Measurements from ENCODE around the gene MASP2.

MASP2 gene

GRCh38 chr1:11068600-11069473, 21.8 kb upstream of the MASP2 start:
- H3K79me2 ChIP-seq (ENCODE audit: insufficient read depth, low read length) = no peaks in the 10 kb centered on the region
- TF ChIP-seq EZH2phosphoT487 (IDR thresholded peaks at IDR 0.05; ENCODE audit: borderline replicate concordance) = no peak
- TF ChIP-seq, protein P1, sequence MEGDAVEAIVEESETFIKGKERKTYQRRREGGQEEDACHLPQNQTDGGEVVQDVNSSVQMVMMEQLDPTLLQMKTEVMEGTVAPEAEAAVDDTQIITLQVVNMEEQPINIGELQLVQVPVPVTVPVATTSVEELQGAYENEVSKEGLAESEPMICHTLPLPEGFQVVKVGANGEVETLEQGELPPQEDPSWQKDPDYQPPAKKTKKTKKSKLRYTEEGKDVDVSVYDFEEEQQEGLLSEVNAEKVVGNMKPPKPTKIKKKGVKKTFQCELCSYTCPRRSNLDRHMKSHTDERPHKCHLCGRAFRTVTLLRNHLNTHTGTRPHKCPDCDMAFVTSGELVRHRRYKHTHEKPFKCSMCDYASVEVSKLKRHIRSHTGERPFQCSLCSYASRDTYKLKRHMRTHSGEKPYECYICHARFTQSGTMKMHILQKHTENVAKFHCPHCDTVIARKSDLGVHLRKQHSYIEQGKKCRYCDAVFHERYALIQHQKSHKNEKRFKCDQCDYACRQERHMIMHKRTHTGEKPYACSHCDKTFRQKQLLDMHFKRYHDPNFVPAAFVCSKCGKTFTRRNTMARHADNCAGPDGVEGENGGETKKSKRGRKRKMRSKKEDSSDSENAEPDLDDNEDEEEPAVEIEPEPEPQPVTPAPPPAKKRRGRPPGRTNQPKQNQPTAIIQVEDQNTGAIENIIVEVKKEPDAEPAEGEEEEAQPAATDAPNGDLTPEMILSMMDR (conservative IDR thresholded peaks at IDR 0.05; ENCODE audit: low read length) = no peak
- no peak overlapping the region for H2AFZ ChIP-seq (ENCODE audit: low read length)
- H3K9me3 ChIP-seq (ENCODE audit: insufficient read depth, low read depth, low read length) = no peaks in the 10 kb centered on the region
- H3K4me2 ChIP-seq (ENCODE audit: low read depth, low read length, poor library complexity, severe bottlenecking) = peak overlapping the region; percentile 88
- H3K36me3 ChIP-seq (ENCODE audit: insufficient read depth, low read length) = peaks cover 73% of the 10 kb centered on the region; the same call in 1 of the 2 replicates
- H3K4me3 ChIP-seq (ENCODE audit: low read length, poor library complexity, severe bottlenecking) = peak overlapping the region; percentile 60
- H3K9ac ChIP-seq (ENCODE audit: low read depth, low read length, poor library complexity, severe bottlenecking) = peak overlapping the region; percentile 65
- H3K27me3 ChIP-seq (ENCODE audit: insufficient read depth, low read length, poor library complexity, severe bottlenecking) = no peaks in the 10 kb centered on the region
- H3K4me1 ChIP-seq (ENCODE audit: insufficient read depth, low read length, poor library complexity, severe bottlenecking) = peaks cover 20% of the 10 kb centered on the region
- no peaks in the 10 kb centered on the region for H3K9me2 ChIP-seq (replicated peaks; ENCODE audit: low read depth, low read length)
- 0 out of 2 replicates have a peak, but pooled peaks cover 2% of the 10 kb centered on the region for H3F3A ChIP-seq (ENCODE audit: low read depth)
- H4K20me1 ChIP-seq (ENCODE audit: insufficient read depth, low read length, poor library complexity, severe bottlenecking) = no peaks in the 10 kb centered on the region

DNA sequence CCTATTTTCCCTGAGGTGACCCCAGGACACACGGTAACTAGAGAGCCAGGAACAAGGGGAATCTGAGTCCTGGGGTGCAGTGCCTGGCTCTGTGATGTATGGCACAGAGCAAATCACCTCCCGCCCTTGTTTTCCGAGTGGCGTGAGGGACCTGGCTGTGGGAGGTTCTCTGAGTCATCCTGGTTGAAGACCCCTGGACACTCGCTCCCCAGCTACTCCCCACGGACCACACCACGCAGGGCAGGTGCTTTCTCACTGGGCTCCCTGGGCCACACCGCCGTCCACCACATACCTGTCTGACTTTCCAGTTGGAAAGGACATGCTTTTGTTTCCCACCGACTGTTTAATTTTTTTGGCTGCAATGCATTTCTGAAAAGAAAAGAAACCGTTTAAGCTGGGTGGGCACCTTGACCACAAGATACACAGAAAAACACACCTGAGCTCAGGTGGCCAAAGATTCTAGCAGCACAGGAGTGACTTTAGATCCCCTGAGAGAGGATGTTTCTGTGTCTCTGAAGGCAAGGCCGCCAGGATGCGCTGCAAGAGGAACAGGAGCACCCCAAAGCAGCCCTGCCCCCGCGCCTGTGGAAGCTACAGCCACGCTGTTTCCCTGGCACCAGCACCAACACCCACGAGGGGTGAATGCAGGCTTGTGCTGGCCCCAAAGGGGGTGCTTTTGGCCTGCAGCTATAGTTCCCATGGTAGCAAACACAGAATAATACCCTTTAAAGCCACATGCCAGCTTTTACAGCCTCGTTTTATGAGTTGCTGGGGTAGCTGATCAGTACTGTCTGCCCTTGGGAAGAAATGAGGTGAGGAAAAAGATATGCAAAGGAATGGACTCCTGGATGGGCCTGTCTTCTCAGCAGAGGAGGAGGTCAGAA, 20.9 kb upstream of the MASP2 start:
- H3K36me3 ChIP-seq (ENCODE audit: insufficient read depth, low read length) = peaks cover 65% of the 10 kb centered on the region; the same call in 1 of the 2 replicates
- peaks cover 25% of the 10 kb centered on the region for H3K4me1 ChIP-seq (ENCODE audit: insufficient read depth, low read length, poor library complexity, severe bottlenecking)
- TF ChIP-seq EZH2phosphoT487 (IDR thresholded peaks at IDR 0.05; ENCODE audit: borderline replicate concordance) = no peak
- TF ChIP-seq, protein P1 (conservative IDR thresholded peaks at IDR 0.05; ENCODE audit: low read length) = no peak
- H3K9ac ChIP-seq (ENCODE audit: low read depth, low read length, poor library complexity, severe bottlenecking) = peak overlapping the region; percentile 65
- no peaks in the 10 kb centered on the region for H3K27me3 ChIP-seq (ENCODE audit: insufficient read depth, low read length, poor library complexity, severe bottlenecking)
- no peak overlapping the region for H2AFZ ChIP-seq (ENCODE audit: low read length)
- H3K4me3 ChIP-seq (ENCODE audit: low read length, poor library complexity, severe bottlenecking) = no peak overlapping the region
- no peaks in the 10 kb centered on the region for H4K20me1 ChIP-seq (ENCODE audit: insufficient read depth, low read length, poor library complexity, severe bottlenecking)
- H3F3A ChIP-seq (ENCODE audit: low read depth) = peaks cover 5% of the 10 kb centered on the region; the same call in 1 of the 2 replicates
- no peaks in the 10 kb centered on the region for H3K79me2 ChIP-seq (ENCODE audit: insufficient read depth, low read length)
- H3K9me2 ChIP-seq (replicated peaks; ENCODE audit: low read depth, low read length) = no peaks in the 10 kb centered on the region
- H3K4me2 ChIP-seq (ENCODE audit: low read depth, low read length, poor library complexity, severe bottlenecking) = peak overlapping the region; percentile 88
- no peaks in the 10 kb centered on the region for H3K9me3 ChIP-seq (ENCODE audit: insufficient read depth, low read depth, low read length)

DNA sequence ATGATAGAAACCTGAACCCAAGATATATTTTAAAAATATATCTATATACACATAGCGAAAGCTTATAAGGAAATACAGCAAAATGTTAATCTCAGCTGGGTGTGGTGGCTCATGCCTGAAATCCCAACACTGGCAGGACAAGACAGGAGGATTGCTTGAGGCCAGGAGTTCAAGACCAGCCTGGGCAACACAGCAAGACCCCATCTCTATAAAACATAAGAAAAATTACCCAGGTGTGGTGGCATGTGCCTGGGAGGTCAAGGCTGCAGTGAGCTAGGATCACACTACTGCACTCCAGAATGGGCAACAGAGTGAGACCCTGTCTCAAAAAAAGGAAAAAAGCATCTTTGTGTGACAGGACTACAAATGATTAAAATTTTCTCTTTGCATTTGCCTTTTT, 18.8 kb upstream of the MASP2 start:
- no peak overlapping the region for H3K4me2 ChIP-seq (ENCODE audit: low read depth, low read length, poor library complexity, severe bottlenecking)
- peaks cover 44% of the 10 kb centered on the region; the same call in 1 of the 2 replicates for H3K36me3 ChIP-seq (ENCODE audit: insufficient read depth, low read length)
- H2AFZ ChIP-seq (ENCODE audit: low read length) = no peak overlapping the region
- no peak overlapping the region for H3K9ac ChIP-seq (ENCODE audit: low read depth, low read length, poor library complexity, severe bottlenecking)
- peaks cover 10% of the 10 kb centered on the region for H3K79me2 ChIP-seq (ENCODE audit: insufficient read depth, low read length)
- H4K20me1 ChIP-seq (ENCODE audit: insufficient read depth, low read length, poor library complexity, severe bottlenecking) = no peaks in the 10 kb centered on the region
- H3F3A ChIP-seq (ENCODE audit: low read depth) = peaks cover 5% of the 10 kb centered on the region; the same call in 1 of the 2 replicates
- TF ChIP-seq, protein P1 (conservative IDR thresholded peaks at IDR 0.05; ENCODE audit: low read length) = no peak
- TF ChIP-seq EZH2phosphoT487 (IDR thresholded peaks at IDR 0.05; ENCODE audit: borderline replicate concordance) = no peak
- peaks cover 43% of the 10 kb centered on the region for H3K4me1 ChIP-seq (ENCODE audit: insufficient read depth, low read length, poor library complexity, severe bottlenecking)
- H3K27me3 ChIP-seq (ENCODE audit: insufficient read depth, low read length, poor library complexity, severe bottlenecking) = no peaks in the 10 kb centered on the region
- no peak overlapping the region for H3K4me3 ChIP-seq (ENCODE audit: low read length, poor library complexity, severe bottlenecking)
- no peaks in the 10 kb centered on the region for H3K9me2 ChIP-seq (replicated peaks; ENCODE audit: low read depth, low read length)
- H3K9me3 ChIP-seq (ENCODE audit: insufficient read depth, low read depth, low read length) = no peaks in the 10 kb centered on the region
